HepG2 (cell line): Measurements from ENCODE around the gene TUBB. TPM values are rescaled to one million over a fixed set of nuclear protein-coding genes. Genes with fewer than 3 reads are reported as not detected.

ENCODE experiments used
- BCL6 ChIP-seq: IDR thresholded peaks from 2 replicates; pipeline ENCODE4 v1.6.1; 2016; ENCODE audit warnings: missing genetic modification reagents, missing compliant biosample characterization
- CREB1 ChIP-seq, 2 experiments: fragments of 450-650 bp in 1 of 2; IDR thresholded peaks; 2 replicates each; pipeline ENCODE4 v1.6.1; 2016 to 2017; ENCODE audit warnings: control low read depth in 1 of 2, mild to moderate bottlenecking in 1 of 2, missing compliant biosample characterization in 1 of 2, missing genetic modification characterization in 1 of 2
- KLF15 ChIP-seq: sonication (generic); formaldehyde crosslinking; IDR thresholded peaks from 2 replicates; pipeline ENCODE4 v1.8.1; 2023; ENCODE audit warnings: borderline replicate concordance, mild to moderate bottlenecking, inconsistent platforms, missing genetic modification reagents, mixed read lengths
- MIER3 ChIP-seq: IDR thresholded peaks from 2 replicates; pipeline ENCODE4 v1.6.1; 2016; ENCODE audit warnings: missing compliant biosample characterization, borderline replicate concordance
- MTA3 ChIP-seq: sonication (generic); formaldehyde crosslinking; IDR thresholded peaks from 2 replicates; pipeline ENCODE4 v1.4.0; 2020; ENCODE audit warnings: missing genetic modification reagents
- POGZ ChIP-seq: sonication (generic); formaldehyde crosslinking; IDR thresholded peaks from 2 replicates; pipeline ENCODE4 v1.4.0; 2020; ENCODE audit warnings: mild to moderate bottlenecking, missing genetic modification reagents
- RBM39 ChIP-seq: fragments of 200-400 bp; formaldehyde crosslinking; IDR thresholded peaks from one replicate; pipeline ENCODE4 v1.6.1; 2018; ENCODE audit warnings: antibody characterized with exemption, mild to moderate bottlenecking, low read depth, low read length; ENCODE audit not compliant: poor library complexity, severe bottlenecking
- TCF7 ChIP-seq: sonication (generic); IDR thresholded peaks from 2 replicates; pipeline ENCODE4 v1.6.1; 2016; ENCODE audit warnings: antibody characterized with exemption, low read depth
- ZBTB7A ChIP-seq: sonication (generic); formaldehyde crosslinking; IDR thresholded peaks from 2 replicates; pipeline ENCODE4 v1.8.0; 2022; ENCODE audit warnings: mild to moderate bottlenecking, missing genetic modification reagents
- ZBTB8A ChIP-seq: sonication (generic); formaldehyde crosslinking; IDR thresholded peaks from 2 replicates; pipeline ENCODE4 v1.4.0; 2020; ENCODE audit warnings: mild to moderate bottlenecking, low read depth, missing genetic modification reagents, borderline replicate concordance
- ZIK1 ChIP-seq: sonication (generic); formaldehyde crosslinking; IDR thresholded peaks from 2 replicates; pipeline ENCODE4 v1.5.0; 2020; ENCODE audit warnings: mild to moderate bottlenecking, low read depth, missing genetic modification reagents, borderline replicate concordance
- ZNF766 ChIP-seq: sonication (generic); formaldehyde crosslinking; IDR thresholded peaks from 2 replicates; pipeline ENCODE4 v1.5.0; 2020; ENCODE audit warnings: missing genetic modification reagents, borderline replicate concordance
- ZNF790 ChIP-seq: sonication (generic); formaldehyde crosslinking; IDR thresholded peaks from 2 replicates; pipeline ENCODE4 v1.8.0; 2022; ENCODE audit warnings: missing genetic modification reagents, mild to moderate bottlenecking, borderline replicate concordance
- ZSCAN20 ChIP-seq: sonication (generic); formaldehyde crosslinking; IDR thresholded peaks from 2 replicates; pipeline ENCODE4 v1.4.0; 2020; ENCODE audit warnings: missing genetic modification reagents, mild to moderate bottlenecking, borderline replicate concordance
- polyA plus RNA-seq, 8 experiments: library from polyadenylated mRNA; depleted of rRNA in 3 of 8; stranded (reverse) in 7 of 8; unstranded in 1 of 8; fragments of >200 nt; fragmentation: Illumina TruSeq in 4 of 8; extraction: Trizol in 4 of 8; gene quantifications; 2 replicates each; pipeline versions ENCODE4 v1.2.1 to v1.2.3, GENCODE V29; 2011 to 2016; ENCODE audit warnings: low read depth in 4 of 8, missing spikeins in 1 of 8, mixed read lengths in 1 of 8; ENCODE audit not compliant: insufficient read depth in 1 of 8
- total RNA-seq, 5 experiments: library from RNA; depleted of rRNA; stranded (reverse); fragments of >200 nt; fragmentation: Illumina TruSeq; extraction: Trizol; gene quantifications; 2 replicates each; pipeline ENCODE4 v1.2.3, GENCODE V29; 2016; ENCODE audit warnings: low read depth in 1 of 5
- TF ChIP-seq, protein P1 (sequence below): sonication (generic); formaldehyde crosslinking; IDR thresholded peaks from 2 replicates; pipeline ENCODE4 v1.4.0; 2020; ENCODE audit warnings: missing genetic modification reagents, borderline replicate concordance
- TF ChIP-seq, protein P2 (sequence below): sonication (generic); formaldehyde crosslinking; IDR thresholded peaks from 2 replicates; pipeline ENCODE4 v1.8.0; 2022; ENCODE audit warnings: mild to moderate bottlenecking, missing genetic modification reagents, moderate library complexity
- TF ChIP-seq, protein P3 (sequence below): IDR thresholded peaks from 2 replicates; pipeline ENCODE4 v1.6.1; 2016; ENCODE audit warnings: low read depth
- TF ChIP-seq, protein P4 (sequence below): sonication (generic); formaldehyde crosslinking; conservative IDR thresholded peaks from 2 replicates; pipeline ENCODE4 v1.8.0; 2022; ENCODE audit warnings: low read depth, missing genetic modification reagents
- TF ChIP-seq, protein P5 (sequence below): IDR thresholded peaks from 2 replicates; pipeline ENCODE4 v1.6.1; 2016; ENCODE audit warnings: missing compliant biosample characterization, missing genetic modification reagents, borderline replicate concordance
- TF ChIP-seq, protein P6 (sequence below): sonication (generic); formaldehyde crosslinking; IDR thresholded peaks from 2 replicates; pipeline ENCODE4 v1.4.0; 2020; ENCODE audit warnings: mild to moderate bottlenecking, missing genetic modification reagents

TUBB gene
- total and polyA plus RNA-seq, 2 of the 13 experiments (the other 11 are each of a cell fraction or from before 2014, with no cell fraction given) = 911 to 1,163 TPM

DNA sequence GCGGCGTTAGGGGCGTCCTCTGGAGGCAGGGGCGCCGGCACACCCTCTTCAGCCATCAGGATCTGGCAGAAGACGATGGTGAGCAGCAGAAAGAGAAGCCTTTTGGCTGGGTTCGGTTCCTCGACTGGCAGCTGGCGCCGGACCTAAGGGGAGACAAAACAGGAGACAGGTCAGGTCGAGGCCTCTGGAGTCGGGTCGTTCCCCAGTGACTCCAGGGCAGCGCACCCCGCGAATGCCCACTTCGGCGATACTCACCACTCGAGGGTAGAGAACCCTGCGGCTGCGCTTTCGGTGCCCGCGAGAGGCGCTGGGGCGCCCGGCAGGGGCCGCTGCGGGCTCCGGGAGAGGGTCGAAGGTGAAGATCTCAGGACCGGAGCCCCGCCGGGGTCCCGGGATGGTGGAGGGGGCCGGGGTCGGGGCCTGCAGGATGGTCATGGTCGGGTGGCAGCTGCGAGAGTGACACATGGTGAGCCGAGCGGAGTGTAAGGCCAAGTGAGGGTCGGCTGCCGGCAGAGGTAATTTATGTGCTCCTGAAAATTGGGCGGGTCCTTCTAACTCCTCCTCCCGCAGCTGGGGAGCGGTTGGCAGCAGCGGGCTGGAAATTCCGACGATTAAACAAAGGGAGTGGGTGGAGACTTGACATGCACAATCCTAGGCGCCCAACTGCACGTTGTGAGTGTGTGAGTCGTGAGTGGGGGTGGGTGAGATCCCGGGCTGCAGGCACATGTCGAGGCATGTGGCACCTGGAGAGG is 24.1 kb downstream of the TUBB start, which contains the start of gene IER3 (continued):
- peak; percentile 17; the same call in 1 of the 2 replicates for TF ChIP-seq TCF7
- peak; percentile 81 for TF ChIP-seq POGZ
- no peak for TF ChIP-seq ZNF790 (CRISPR knock-in tag)
- TF ChIP-seq, protein P1, sequence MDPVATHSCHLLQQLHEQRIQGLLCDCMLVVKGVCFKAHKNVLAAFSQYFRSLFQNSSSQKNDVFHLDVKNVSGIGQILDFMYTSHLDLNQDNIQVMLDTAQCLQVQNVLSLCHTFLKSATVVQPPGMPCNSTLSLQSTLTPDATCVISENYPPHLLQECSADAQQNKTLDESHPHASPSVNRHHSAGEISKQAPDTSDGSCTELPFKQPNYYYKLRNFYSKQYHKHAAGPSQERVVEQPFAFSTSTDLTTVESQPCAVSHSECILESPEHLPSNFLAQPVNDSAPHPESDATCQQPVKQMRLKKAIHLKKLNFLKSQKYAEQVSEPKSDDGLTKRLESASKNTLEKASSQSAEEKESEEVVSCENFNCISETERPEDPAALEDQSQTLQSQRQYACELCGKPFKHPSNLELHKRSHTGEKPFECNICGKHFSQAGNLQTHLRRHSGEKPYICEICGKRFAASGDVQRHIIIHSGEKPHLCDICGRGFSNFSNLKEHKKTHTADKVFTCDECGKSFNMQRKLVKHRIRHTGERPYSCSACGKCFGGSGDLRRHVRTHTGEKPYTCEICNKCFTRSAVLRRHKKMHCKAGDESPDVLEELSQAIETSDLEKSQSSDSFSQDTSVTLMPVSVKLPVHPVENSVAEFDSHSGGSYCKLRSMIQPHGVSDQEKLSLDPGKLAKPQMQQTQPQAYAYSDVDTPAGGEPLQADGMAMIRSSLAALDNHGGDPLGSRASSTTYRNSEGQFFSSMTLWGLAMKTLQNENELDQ (CRISPR knock-in tag) = 0 out of 2 replicates have a peak, but pooled peaks have one; percentile 57
- peak; percentile 91 for TF ChIP-seq RBM39
- no peak for TF ChIP-seq ZBTB8A
- TF ChIP-seq MIER3 (CRISPR knock-in tag) = peak; percentile 86; the same call in 1 of the 2 replicates
- TF ChIP-seq, protein P2, sequence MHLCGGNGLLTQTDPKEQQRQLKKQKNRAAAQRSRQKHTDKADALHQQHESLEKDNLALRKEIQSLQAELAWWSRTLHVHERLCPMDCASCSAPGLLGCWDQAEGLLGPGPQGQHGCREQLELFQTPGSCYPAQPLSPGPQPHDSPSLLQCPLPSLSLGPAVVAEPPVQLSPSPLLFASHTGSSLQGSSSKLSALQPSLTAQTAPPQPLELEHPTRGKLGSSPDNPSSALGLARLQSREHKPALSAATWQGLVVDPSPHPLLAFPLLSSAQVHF (CRISPR knock-in tag) = peak; percentile 72; the same call in 1 of the 2 replicates
- TF ChIP-seq, protein P3, sequence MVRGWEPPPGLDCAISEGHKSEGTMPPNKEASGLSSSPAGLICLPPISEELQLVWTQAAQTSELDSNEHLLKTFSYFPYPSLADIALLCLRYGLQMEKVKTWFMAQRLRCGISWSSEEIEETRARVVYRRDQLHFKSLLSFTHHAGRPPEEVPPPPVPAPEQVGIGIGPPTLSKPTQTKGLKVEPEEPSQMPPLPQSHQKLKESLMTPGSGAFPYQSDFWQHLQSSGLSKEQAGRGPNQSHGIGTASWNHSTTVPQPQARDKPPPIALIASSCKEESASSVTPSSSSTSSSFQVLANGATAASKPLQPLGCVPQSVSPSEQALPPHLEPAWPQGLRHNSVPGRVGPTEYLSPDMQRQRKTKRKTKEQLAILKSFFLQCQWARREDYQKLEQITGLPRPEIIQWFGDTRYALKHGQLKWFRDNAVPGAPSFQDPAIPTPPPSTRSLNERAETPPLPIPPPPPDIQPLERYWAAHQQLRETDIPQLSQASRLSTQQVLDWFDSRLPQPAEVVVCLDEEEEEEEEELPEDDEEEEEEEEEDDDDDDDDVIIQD (CRISPR knock-in tag) = peak; percentile 57
- no peak for TF ChIP-seq MTA3 (CRISPR knock-in tag)
- TF ChIP-seq, protein P4, sequence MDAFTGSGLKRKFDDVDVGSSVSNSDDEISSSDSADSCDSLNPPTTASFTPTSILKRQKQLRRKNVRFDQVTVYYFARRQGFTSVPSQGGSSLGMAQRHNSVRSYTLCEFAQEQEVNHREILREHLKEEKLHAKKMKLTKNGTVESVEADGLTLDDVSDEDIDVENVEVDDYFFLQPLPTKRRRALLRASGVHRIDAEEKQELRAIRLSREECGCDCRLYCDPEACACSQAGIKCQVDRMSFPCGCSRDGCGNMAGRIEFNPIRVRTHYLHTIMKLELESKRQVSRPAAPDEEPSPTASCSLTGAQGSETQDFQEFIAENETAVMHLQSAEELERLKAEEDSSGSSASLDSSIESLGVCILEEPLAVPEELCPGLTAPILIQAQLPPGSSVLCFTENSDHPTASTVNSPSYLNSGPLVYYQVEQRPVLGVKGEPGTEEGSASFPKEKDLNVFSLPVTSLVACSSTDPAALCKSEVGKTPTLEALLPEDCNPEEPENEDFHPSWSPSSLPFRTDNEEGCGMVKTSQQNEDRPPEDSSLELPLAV (CRISPR knock-in tag) = no peak
- peak; percentile 56; the same call in 1 of the 2 replicates for TF ChIP-seq ZIK1 (CRISPR knock-in tag)
- TF ChIP-seq KLF15 (CRISPR knock-in tag) = peak; percentile 77; the same call in 1 of the 2 replicates
- TF ChIP-seq, protein P5, sequence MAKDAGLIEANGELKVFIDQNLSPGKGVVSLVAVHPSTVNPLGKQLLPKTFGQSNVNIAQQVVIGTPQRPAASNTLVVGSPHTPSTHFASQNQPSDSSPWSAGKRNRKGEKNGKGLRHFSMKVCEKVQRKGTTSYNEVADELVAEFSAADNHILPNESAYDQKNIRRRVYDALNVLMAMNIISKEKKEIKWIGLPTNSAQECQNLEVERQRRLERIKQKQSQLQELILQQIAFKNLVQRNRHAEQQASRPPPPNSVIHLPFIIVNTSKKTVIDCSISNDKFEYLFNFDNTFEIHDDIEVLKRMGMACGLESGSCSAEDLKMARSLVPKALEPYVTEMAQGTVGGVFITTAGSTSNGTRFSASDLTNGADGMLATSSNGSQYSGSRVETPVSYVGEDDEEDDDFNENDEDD = no peak
- peak; percentile 94 for TF ChIP-seq ZSCAN20
- TF ChIP-seq CREB1 (IDR thresholded peaks at IDR 0.05) = no peak
- no peak for TF ChIP-seq CREB1 (CRISPR knock-in tag; IDR thresholded peaks at IDR 0.05)
- TF ChIP-seq, protein P6, sequence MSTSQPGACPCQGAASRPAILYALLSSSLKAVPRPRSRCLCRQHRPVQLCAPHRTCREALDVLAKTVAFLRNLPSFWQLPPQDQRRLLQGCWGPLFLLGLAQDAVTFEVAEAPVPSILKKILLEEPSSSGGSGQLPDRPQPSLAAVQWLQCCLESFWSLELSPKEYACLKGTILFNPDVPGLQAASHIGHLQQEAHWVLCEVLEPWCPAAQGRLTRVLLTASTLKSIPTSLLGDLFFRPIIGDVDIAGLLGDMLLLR (CRISPR knock-in tag) = peak; percentile 91
- TF ChIP-seq ZNF766 (CRISPR knock-in tag) = peak; percentile 94
- peak; percentile 58; the same call in 1 of the 2 replicates for TF ChIP-seq BCL6 (CRISPR knock-in tag)
- peak; percentile 67; the same call in 1 of the 2 replicates for TF ChIP-seq ZBTB7A (CRISPR knock-in tag)
